OCI-M2 (cell line): ENCODE measurements around the gene TSPAN15.

ENCODE experiments used
- DNase-seq: peaks from one replicate; lab custom pipeline; 2025; ENCODE audit not compliant: unreplicated experiment; lab: John Stamatoyannopoulos, UW

Gene TSPAN15

DNA sequence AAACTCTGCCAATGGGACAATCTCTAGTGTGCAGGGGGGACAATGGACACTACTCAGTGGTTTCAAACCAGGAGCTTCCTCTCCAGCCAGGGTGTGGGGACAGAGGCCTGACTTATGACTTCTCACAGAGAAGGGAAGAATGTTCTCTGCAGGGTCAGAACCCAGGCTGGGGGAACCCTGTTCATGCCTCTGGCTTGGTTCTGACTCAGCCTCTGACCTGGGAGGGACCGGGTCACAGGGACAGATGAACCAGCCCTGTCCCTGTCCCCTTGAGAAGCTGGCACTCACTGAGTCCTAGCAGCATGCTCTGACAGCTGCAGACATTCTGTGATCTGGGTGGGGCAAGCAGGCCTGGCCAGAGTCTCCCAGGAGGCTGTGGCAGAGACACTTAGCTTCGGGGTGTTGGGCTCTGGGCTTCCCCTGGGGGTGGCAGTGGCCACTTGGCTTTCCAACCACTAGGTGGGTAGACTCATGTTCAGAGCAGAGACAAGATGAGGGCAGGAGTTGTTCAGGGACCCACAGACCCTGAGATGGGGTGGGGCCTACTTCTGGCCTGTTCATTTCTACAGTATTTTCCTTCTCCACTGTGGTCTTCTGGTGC lies 13.6 kb downstream of the TSPAN15 start:
- no peak for DNase-seq

DNA sequence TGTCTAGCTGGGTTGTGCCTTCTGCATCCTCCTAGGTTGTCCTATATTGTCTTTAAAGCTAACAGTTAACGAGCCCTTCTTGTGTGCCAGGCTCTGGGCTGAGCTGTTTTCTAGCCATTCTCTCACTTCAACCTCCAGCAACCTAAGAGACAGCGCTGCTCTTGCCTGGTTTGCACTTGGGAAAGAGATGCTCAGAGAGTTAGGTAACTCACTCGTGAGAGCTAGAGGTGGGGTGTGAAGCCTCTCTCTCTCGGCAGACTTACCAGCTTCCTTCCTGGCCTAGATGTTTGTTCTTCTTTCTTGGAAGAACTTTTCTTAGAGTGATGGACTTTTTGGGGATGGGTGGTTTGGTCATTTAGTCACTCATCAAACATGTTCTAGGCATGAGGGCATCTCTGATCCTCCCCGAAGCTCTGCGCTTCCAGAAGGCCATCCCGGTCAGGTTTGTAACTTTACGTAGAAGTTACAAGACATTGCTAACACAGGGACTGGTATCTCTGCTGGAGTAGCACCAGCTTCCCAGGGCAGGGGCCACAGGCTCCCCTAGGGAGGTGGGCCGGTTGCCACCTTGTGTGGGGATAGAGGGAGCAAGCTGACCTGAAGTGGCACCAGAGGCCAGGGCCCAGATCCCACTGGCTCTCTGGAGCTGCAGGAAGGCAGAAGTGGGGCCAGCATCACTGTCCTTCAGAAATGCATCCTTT lies 14.3 kb downstream of the TSPAN15 start:
- DNase-seq, result no peak

DNA sequence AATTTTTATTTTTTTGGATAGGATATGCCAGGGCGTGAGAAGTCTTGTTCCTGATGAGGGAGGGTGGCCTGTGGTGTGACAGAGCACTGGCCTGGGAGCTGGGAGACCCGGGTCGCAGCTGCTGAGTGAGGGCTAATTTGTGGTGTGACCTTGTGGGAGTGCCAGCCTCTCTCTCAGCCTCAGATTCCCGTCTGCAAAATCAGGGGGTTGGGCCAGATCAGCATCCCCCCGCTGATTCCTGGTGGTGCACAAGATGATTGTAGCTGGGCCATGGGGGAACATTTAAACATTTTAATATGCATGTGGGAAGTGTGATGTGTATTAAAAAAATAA lies 14.9 kb downstream of the TSPAN15 start:
- no peak for DNase-seq

DNA sequence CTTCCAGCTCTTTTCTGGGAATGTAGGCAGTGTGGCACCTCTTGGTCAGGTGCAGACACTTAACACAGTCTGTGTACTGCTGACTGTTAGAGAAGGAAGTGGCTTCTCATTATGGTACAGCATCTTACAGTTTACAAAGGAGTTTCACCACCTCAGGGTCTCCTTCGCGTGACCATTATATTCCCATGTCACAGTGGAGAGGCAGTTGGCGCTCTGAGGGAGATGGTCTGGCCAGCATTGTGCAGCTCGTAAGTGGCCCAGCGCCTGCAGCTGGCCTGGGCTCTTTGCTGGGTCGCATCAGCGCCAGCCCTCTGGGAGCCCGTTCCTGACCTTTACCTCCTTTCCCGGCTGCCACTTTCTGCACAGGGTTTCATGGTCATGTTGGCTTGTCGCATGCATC lies 15.4 kb downstream of the TSPAN15 start:
- DNase-seq, result no peak

DNA sequence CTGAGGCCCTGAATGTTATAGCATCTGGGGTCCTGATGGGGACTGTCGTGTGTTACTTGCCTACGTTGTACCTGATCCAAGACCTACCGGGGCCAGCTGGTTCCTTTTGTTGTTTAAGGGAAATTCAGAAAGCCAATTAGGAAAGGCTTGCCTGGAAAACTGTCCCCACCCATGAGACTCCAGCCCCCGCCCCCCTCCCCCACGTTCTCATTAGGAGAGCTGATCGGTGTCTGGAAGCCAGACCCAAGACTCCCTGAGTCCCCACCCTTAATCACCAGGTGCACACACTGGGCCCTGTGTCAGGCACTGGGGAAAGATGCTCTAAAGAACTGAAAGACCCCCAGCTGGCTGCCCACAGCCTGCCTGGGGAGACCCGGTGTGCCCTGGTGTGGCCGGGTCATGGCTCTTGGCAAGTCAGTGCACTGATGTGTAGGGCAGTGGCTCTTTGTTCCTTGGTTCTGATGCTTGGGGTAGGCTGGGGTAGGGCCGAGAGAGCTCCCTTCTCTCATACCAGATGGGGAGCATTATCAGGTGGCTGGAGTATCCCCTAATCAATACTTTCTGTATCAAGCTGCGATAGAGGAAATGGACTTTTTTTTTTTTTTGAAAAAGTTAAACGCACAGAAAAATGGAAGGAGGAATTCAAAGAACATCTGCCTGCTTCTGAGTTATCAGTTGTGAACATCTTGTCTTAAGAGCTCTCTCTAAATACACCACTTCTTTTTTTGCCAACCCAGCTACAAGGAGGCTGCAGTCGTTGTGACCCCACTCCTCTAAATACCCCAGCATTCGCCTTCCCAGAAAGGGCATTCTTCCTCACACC lies 16.9 kb downstream of the TSPAN15 start:
- DNase-seq, result no peak

DNA sequence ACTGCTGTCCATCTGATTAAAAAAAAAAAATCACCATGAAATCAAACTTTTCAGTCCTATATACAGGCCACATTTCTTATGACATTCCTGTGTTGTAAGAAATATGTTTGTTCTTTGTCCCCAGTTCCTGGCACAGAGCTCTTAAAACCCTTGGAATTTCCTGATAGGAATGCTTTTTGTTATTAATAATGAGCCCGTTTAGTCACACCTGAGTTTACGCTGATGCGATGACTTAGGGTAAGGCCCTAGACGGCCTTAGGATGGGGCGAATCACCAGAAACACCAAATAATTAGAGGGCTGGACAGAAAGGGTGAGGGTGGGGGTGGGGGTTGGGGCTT lies 17.5 kb downstream of the TSPAN15 start:
- DNase-seq, result no peak

DNA sequence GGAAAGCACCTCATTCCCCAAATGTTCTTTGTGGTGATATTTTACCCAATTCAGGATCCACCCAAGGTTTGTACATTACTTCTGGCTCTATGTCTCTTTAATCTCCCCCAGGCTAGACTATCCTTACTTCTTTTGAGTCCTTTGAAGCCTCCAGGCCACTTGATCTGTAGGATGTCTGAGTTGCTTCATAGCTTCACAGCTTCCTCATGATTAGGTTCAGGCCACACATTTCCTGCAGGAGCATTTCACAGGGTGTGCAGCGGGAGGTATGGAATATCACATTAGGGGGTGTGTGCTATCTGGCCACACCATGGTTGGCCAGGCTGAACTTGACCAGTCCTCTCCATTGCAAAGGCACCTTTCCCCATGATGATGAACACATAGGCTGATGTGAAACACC lies 18.7 kb downstream of the TSPAN15 start:
- no peak for DNase-seq

DNA sequence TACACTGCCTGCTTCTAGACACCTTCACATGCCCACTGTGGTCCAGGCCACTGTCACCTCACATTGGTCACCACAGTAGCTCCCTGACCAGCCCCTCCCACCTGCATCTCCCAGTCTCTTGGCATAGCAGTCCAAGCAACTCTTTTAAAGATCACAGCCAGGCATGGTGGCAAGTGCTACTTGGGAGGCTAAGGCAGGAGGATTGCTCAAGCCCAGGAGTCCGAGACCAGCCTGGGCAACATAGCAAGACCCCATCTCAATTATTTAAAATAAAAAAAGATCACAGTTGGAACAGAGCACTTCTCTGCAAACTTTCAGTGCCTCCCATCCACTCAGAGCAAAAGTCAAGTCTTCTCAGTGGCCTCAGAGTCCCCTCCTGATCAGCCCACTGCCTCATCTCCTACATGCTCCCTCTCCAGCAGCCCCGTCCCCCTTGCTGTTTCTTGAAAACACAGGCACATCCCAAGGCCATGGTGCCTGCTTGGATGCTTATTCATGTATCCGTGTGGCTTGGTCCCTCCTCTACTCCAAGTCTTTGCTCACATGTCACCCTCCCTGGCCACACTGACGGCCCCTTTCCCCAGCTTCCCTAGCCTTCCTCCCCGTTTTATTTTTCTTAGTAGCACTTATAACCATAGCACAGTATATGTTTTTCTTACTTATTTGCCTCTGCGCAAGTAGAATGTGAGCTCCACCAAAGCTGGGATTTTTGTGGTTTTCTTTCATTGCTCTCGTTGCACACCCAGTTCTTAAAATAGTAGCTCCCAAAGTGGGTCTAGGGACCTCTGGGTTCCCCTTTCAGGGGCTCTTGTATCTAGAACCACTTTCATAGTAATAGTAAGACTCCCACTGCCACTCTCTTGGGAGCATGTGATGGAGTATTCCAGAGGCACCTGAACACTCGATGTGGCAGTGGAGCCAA lies 19.5 kb downstream of the TSPAN15 start:
- DNase-seq, result no peak

DNA sequence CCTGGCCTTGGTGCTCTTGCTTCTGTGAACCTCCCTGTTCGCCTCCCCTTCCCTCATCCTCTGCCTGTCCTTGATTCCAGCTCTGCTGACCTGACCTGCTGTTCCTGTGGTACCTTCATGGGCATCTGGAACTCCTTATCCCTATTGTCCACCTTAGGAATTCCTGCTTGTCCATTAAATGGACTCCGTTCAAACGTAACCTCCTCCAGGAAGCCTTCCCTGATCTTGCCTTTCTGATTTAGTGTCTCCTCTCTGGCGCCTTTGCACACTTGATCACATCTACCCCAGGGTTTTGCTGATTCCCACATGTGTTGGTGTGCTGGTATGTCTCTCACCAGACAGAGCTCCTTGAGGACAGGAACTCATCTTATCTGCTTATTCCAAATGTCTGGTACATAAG lies 20.9 kb downstream of the TSPAN15 start:
- DNase-seq, result no peak

DNA sequence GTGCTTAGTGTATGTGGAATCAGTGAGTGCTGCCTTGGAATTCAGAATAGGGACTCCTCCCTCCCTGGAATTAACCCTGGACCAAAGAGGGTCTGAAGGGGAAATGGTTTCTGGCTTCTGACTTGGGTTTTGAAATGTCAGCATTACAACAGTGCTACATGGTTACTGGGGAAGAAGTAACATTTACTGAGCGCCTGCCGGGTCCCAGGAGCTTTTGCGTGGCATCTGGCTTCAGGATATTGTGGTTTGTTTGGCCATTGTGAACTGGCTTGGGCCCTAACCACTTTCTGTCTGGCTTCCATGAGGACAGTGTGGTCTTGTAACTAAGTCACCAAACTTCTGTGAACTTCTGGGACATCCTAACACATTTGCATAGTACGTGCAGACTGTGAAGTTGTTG lies 21.3 kb downstream of the TSPAN15 start:
- no peak for DNase-seq

DNA sequence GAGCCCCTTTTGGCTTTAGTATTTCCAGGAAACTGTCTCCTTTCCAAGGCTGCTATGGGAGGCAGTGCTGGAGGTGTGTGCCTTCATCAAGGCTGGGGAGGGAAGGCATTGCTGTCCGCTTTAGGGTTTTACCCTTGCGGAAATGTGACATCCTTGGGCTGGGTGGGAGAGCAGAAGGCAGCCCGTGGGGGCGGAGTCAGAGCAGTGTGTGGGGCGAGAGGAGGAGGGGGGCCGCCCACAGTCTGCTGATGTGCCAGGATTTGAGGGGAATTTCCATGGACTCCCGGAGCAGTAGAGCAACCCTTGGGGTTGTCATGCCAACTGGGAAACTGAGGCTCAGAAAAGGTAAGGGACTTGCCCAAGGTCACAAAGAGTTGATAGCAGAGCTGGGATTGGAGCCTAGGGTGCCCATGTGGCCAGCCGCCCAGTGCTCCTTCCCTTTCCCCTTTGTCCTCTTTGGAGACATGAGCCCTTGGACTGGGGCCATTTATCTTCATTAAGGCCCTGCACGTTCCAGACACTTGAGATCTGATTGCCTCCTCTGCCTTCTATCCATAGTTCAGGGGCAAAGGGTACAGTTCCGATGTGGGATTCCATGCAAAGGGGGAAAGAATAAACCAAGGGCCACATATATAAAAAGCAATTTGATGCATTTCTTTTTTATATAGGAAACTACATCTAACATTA lies 22.2 kb downstream of the TSPAN15 start:
- DNase-seq, result no peak

DNA sequence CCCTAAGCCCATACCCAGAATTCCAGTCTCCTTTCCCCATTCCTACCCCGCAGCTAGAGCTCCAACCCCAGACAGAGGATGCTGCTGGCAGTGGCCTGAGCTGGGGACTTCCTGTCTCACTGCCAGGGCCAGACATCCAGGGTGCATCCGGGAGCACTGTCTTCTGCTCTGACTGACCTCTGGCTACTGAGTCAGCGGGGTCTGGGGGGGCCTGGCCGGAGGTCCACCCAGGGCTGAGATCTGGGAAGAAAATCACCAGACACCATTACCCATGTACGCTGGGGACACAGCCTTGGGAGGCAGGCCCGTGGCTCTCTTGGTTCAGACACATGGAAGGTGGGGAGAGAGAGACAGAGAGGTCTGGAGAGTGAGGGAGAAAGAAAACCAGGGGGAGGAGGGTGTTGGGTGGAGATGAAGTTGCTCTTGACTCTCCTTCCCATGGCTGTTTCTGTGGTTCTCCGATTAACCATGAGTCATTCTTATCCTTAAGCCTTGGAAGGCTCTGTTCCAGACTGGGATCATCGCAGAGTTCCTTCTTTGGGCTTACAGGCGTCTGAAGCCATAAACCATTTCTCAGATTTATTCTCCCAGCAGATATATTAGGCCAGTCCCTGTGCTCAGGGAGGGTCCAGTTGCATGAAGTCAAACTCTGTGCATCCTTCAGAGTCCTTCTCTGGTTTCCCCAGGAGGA lies 23.6 kb downstream of the TSPAN15 start:
- no peak for DNase-seq

DNA sequence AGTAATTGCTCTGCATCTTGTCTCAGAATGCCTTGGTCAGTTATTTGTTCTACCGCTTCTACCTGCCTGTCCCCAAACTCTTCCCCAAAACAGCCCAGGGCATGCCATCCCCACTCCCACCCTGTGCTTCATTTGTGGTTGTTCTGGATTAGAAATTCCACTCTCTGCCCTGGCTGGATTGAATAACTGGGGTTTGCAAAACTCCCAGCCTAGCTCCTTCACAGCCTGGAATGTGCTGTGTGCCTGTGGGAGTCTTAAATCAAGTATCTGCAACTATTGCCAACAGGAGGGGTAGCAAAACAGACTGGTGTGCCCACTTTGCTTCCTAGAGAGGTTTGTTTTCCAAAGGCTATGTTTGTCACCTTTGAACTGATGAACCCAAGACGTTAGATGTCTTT lies 24.2 kb downstream of the TSPAN15 start:
- no peak for DNase-seq

DNA sequence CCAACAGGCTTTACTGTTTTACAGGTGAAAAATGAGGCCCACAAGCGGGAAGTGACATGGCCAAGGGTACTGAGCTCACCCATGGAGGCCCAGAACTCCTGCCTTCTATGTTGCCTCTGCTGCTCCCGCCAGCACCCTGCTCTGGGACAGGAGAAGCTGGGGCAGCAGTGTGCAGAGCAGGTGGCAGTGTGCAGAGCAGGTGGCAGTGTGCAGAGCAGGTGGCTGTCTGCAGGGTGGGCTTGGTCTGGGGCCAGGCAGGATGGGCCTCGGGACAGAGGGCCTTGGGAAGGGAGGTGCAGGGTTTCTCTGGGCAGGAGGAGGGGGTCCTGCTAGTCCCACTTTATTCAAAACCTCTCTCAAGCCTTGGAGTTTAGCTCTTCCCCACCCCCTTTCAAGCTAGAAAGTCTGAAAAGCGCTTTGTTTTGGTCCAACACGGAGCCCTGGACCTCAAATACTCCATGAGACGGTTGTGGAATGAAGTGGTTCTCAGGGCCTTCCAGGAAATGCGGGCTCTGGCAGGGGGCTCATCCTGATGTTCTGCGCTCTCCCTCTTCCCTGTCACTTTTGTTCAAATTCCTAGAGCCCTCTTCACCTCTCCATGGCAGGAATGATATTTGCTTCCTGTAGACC lies 26.8 kb downstream of the TSPAN15 start:
- no peak for DNase-seq

DNA sequence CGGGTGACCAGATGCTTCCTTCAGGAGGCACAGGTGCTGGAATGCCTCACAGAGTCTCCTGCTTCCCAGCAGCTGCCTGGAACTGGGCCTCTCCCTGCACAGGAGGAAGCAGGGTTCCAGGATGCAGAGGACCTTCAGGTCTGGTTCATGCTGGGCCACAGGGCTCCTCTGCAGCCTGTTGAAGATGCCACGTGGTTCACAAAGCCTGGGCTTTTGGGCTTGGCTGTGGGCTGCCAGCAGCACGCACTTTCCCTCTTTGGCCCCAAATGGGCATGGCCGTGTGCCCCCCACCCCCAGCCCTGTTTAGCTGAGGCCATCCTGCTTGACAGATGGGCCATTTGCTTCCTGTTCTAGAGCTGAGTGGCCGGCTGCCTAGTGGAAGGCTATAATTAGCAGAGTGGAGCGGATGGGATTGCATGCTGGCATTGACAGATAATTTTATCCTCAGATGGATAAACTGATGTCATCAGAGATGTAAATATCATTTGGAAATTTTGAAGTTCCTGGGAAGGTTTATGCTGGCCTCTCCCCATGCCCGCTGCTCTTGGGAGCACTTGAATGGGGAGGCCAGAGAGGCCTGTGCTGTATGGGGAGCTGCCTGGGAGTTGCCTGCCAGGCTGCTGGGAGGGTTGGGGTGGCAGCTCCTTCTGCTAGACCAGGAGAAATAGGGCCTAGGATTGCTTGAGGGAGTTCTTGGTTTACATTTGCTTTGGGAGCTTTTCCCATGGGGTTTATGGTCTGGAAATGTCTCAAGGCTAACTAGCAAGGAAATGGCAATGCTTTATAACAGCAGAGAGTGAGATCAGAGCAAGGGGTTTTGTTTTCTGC lies 28.2 kb downstream of the TSPAN15 start:
- DNase-seq, result no peak

DNA sequence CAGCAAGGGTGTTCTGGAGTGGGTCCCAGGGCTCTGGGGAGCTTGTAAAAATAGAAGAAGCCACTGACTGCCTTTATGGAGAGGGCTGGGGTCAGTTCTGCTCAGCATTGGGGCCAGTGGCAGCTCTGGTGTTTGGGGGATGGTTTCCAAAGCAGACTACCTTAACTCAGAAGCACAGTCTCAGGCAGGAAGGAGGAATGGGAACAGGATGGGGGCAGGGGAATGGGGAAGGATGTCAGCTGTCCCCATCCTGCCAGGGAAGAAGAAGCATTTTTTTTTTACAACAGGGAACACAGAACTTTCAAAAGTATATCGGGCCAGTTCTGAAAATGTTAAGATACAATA lies 28.8 kb downstream of the TSPAN15 start:
- DNase-seq, result no peak

DNA sequence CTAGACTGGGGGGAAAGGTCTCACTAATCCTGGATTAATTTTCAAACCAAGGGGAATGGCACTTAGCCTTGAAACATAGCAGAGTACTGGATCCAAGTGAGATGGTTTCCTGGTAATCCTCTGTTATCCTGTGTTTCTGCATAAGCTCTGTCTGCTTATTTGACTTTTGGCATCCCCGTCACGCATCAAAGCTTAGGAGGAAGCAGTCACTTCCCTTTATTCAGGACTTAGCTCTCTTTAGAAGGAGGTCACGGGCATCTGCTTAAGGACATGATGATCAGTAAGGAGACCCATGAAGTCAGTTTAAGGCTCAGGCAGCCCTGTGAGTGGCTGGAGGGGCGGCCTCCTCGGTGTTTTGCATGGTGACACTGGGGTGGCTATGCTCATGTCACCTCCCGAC lies 30.0 kb downstream of the TSPAN15 start:
- DNase-seq, result no peak

DNA sequence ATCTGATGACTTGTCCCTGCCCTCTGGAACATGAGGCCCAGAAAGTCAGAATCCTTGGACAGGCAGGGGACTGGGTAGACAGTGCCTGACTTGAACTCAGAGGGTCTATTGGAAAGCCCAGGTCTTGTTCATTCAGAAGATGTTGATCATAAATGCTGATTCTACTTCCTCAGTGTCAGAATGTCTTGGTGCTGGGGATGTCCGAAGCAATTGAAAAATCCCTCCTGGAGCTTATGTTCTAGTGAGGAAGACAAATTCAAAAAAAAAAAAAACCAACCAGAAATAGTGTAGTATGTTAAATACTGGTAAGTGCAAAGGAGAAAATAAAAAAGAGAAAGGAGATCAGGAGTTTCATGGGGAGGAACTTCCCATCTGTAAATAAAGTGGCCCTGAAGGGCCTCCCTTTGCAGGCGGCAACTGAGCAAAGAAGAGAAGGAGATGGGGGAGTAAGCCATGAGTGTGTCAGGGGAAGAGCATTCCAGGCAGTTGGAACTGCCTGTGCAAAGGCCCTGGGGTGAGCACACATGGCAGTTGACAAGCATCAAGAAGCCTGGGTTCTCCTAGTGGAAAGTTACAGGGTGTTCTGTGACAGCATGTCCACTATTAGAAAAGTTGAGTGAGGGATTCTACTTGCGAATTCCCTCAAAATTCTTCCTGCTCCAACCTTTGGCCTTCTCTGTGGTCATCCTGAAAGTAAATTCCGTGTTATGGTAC lies 30.7 kb downstream of the TSPAN15 start:
- no peak for DNase-seq
